HFFc6 (cell line): Measurements from ENCODE around the gene SLC4A3. TPM values are rescaled to one million over a fixed set of nuclear protein-coding genes. Genes with fewer than 3 reads are reported as not detected.
A peak's percentile ranks its signal among the peaks of the same experiment; 100 is the strongest.

Experiments
- DNase-seq: peaks from one replicate; pipeline ENCODE4 v3.0.0-alpha.2; 2018
- H3K27ac Mint-ChIP-seq: 2 replicates; pipeline ENCODE4 v1.8.0; 2020; ENCODE audit warnings: mild to moderate bottlenecking, mixed read lengths
- H3K27me3 Mint-ChIP-seq: 2 replicates; pipeline ENCODE4 v1.8.0; 2021; ENCODE audit warnings: mild to moderate bottlenecking, moderate library complexity, mixed read lengths; ENCODE audit not compliant: insufficient read depth
- H3K36me3 Mint-ChIP-seq: 2 replicates; pipeline ENCODE4 v1.8.0; 2021; ENCODE audit warnings: low read depth, mixed read lengths
- H3K4me1 Mint-ChIP-seq: 2 replicates; pipeline ENCODE4 v1.8.0; 2020; ENCODE audit warnings: low read depth, mixed read lengths
- H3K4me3 Mint-ChIP-seq: 2 replicates; pipeline ENCODE4 v1.8.0; 2020; ENCODE audit warnings: mild to moderate bottlenecking, moderate library complexity, mixed read lengths
- H3K9me3 Mint-ChIP-seq: 2 replicates; pipeline ENCODE4 v1.8.0; 2020; ENCODE audit warnings: mild to moderate bottlenecking, mixed read lengths
- CTCF ChIP-seq: fragments of 200-600 bp; sonication (generic); IDR thresholded peaks from 2 replicates; pipeline ENCODE4 v1.5.0; 2021; ENCODE audit warnings: antibody characterized with exemption, mild to moderate bottlenecking
- total RNA-seq, 6 experiments: library from RNA; stranded (reverse); fragmentation: NEBNext Ultra II Directional; extraction: Animal tissue kit (Norgen Biotek cat#: 25700); gene quantifications; 2 replicates in 1 of 6; 3 replicates in 5 of 6; pipeline ENCODE4 v1.2.3, GENCODE V29; 2021

The SLC4A3 gene
- total RNA-seq, 6 experiments from 2014 or later = 3.7 to 13.5 (median 4.3) TPM

GRCh38 chr2:219661197-219661954 is 33.9 kb downstream of the SLC4A3 start:
- peak overlapping the region; percentile 33 for H3K4me3 Mint-ChIP-seq
- peak; percentile 39 for DNase-seq

GRCh38 chr2:219661955-219662395 is 34.5 kb downstream of the SLC4A3 start:
- Mint-ChIP-seq H3K27me3 (peaks cover 2% of the 10 kb centered on the region), H3K36me3 (peaks cover 17% of the 10 kb centered on the region), H3K9me3 (peaks cover 12% of the 10 kb centered on the region), H3K4me1 (peaks cover 62% of the 10 kb centered on the region), H3K4me3 (peak overlapping the region; percentile 33), H3K27ac (peak overlapping the region; percentile 67)
- no peak for TF ChIP-seq CTCF
- peak; percentile 78 for DNase-seq

More at GRCh38 chr2:219661197-219661954, 33.9 kb downstream of the SLC4A3 start:
- H3K36me3 Mint-ChIP-seq = peaks cover 17% of the 10 kb centered on the region
- peaks cover 12% of the 10 kb centered on the region for H3K9me3 Mint-ChIP-seq
- peaks cover 2% of the 10 kb centered on the region for H3K27me3 Mint-ChIP-seq
- TF ChIP-seq CTCF = no peak
- H3K4me1 Mint-ChIP-seq = peaks cover 68% of the 10 kb centered on the region
- peak overlapping the region; percentile 67 for H3K27ac Mint-ChIP-seq

- Mint-ChIP-seq H3K27ac (peak overlapping the region; percentile 67), H3K27me3 (peaks cover 2% of the 10 kb centered on the region), H3K4me3 (peak overlapping the region; percentile 33), H3K9me3 (peaks cover 12% of the 10 kb centered on the region), H3K36me3 (peaks cover 17% of the 10 kb centered on the region), H3K4me1 (peaks cover 59% of the 10 kb centered on the region)
- DNase-seq = no peak
- TF ChIP-seq CTCF = no peak
These were observed 35.1 kb downstream of the SLC4A3 start for GRCh38 chr2:219662566-219662965.

GRCh38 chr2:219663116-219663762 is 35.8 kb downstream of the SLC4A3 start:
- peaks cover 17% of the 10 kb centered on the region for H3K36me3 Mint-ChIP-seq
- DNase-seq = no peak
- peaks cover 52% of the 10 kb centered on the region for H3K4me1 Mint-ChIP-seq
- TF ChIP-seq CTCF = no peak
- H3K27ac Mint-ChIP-seq = no peak overlapping the region
- H3K27me3 Mint-ChIP-seq = peaks cover 2% of the 10 kb centered on the region
- H3K4me3 Mint-ChIP-seq = no peak overlapping the region
- peaks cover 12% of the 10 kb centered on the region for H3K9me3 Mint-ChIP-seq

- no peak for TF ChIP-seq CTCF
- no peak overlapping the region for H3K4me3 Mint-ChIP-seq
- peaks cover 17% of the 10 kb centered on the region for H3K36me3 Mint-ChIP-seq
- no peak overlapping the region for H3K27ac Mint-ChIP-seq
- H3K9me3 Mint-ChIP-seq = peaks cover 12% of the 10 kb centered on the region
- no peak for DNase-seq
- H3K27me3 Mint-ChIP-seq = peaks cover 2% of the 10 kb centered on the region
- H3K4me1 Mint-ChIP-seq = peaks cover 44% of the 10 kb centered on the region
These were observed 36.6 kb downstream of the SLC4A3 start for GRCh38 chr2:219664041-219664440.
